ENCODE data around the gene SMIM14.
"Not testable (repeated sequence)": the region's sequence is repeated elsewhere in the genome, so short reads cannot be mapped to it uniquely, and the experiment has no call there.

- TF ChIP-seq, protein P1, sequence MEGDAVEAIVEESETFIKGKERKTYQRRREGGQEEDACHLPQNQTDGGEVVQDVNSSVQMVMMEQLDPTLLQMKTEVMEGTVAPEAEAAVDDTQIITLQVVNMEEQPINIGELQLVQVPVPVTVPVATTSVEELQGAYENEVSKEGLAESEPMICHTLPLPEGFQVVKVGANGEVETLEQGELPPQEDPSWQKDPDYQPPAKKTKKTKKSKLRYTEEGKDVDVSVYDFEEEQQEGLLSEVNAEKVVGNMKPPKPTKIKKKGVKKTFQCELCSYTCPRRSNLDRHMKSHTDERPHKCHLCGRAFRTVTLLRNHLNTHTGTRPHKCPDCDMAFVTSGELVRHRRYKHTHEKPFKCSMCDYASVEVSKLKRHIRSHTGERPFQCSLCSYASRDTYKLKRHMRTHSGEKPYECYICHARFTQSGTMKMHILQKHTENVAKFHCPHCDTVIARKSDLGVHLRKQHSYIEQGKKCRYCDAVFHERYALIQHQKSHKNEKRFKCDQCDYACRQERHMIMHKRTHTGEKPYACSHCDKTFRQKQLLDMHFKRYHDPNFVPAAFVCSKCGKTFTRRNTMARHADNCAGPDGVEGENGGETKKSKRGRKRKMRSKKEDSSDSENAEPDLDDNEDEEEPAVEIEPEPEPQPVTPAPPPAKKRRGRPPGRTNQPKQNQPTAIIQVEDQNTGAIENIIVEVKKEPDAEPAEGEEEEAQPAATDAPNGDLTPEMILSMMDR (IDR thresholded peaks at IDR 0.05), result not testable (repeated sequence)
- TF ChIP-seq POLR2A (IDR thresholded peaks at IDR 0.05), result not testable (repeated sequence)
Observed at GRCh38 chr4:39532237-39532636, 106.4 kb downstream of the SMIM14 start.
